PFSK-1 (cell line): ENCODE results near the gene ZFP1.

Source experiments
- FOXP2 ChIP-seq: optimal IDR thresholded peaks from 2 replicates; pipeline ENCODE3; 2011; ENCODE audit warnings: borderline replicate concordance, control low read depth, inconsistent platforms; ENCODE audit not compliant: insufficient read depth; ENCODE audit errors: extremely low read length, extremely low read depth
- POLR2AphosphoS5 ChIP-seq: IDR thresholded peaks from 2 replicates; pipeline ENCODE4 v1.6.1; 2012; ENCODE audit warnings: low read depth, mild to moderate bottlenecking, control low read depth, low read length, moderate library complexity
- SIN3A ChIP-seq: IDR thresholded peaks from 2 replicates; pipeline ENCODE4 v1.6.1; 2012; ENCODE audit warnings: mild to moderate bottlenecking, low read length, moderate library complexity, borderline replicate concordance; ENCODE audit not compliant: insufficient read depth
- TAF1 ChIP-seq: IDR thresholded peaks from 2 replicates; pipeline ENCODE4 v1.6.1; 2012; ENCODE audit warnings: low read length, control low read depth, borderline replicate concordance; ENCODE audit not compliant: insufficient read depth
- TF ChIP-seq, protein P1 (sequence below), 2 experiments: IDR thresholded peaks; 2 replicates each; pipeline versions ENCODE4 v1.6.1 to v1.8.0; 2011 to 2012; ENCODE audit warnings: low read depth in 2 of 2, low read length in 2 of 2, control low read depth in 1 of 2, inconsistent platforms in 1 of 2, mild to moderate bottlenecking in 1 of 2, moderate library complexity in 1 of 2; ENCODE audit not compliant: insufficient read depth in 1 of 2

The ZFP1 gene

DNA sequence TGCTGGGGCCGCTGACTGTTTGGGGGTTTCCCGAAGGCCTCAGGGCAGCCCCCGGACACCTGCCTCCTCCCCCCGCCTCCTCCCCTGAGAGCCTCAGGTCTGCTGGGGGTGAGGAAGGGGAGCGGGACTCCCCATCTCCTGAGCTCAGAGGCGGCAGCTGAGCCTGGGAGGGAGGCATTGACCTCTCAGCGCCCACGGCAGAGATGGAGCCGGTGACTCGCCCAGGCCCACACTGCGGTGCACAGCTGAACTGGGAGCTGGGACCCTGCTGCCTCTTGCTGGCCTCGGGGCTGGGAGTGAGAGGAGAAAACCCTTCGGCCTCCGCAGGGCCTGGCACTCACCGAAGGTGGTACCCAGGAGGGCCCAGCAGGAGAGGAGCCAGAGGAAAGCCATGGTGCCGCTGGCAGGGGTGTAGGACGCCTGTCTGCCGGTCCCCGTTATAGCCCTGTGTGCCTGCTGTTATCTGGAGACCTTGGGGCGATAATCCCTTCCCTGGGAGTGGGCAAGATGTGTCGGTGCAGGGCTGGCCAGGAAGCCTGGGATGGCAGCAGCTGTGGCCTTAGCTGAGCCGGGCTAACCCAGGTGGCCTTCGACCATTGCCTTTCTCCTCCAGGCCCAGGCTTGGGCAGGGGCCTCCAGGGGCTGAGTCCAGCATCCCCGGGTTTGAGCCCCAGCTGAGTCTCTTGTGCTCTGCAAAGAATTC lies 58.6 kb downstream of the ZFP1 start, which contains the start of gene CTRB2:
CTRB2 (minus strand) TSS at position 413 of the 703 bp plus-strand sequence; CDS start at position 393, 20 bp downstream.
- TF ChIP-seq SIN3A = no peak
- TF ChIP-seq TAF1 = no peak
- TF ChIP-seq, protein P1, sequence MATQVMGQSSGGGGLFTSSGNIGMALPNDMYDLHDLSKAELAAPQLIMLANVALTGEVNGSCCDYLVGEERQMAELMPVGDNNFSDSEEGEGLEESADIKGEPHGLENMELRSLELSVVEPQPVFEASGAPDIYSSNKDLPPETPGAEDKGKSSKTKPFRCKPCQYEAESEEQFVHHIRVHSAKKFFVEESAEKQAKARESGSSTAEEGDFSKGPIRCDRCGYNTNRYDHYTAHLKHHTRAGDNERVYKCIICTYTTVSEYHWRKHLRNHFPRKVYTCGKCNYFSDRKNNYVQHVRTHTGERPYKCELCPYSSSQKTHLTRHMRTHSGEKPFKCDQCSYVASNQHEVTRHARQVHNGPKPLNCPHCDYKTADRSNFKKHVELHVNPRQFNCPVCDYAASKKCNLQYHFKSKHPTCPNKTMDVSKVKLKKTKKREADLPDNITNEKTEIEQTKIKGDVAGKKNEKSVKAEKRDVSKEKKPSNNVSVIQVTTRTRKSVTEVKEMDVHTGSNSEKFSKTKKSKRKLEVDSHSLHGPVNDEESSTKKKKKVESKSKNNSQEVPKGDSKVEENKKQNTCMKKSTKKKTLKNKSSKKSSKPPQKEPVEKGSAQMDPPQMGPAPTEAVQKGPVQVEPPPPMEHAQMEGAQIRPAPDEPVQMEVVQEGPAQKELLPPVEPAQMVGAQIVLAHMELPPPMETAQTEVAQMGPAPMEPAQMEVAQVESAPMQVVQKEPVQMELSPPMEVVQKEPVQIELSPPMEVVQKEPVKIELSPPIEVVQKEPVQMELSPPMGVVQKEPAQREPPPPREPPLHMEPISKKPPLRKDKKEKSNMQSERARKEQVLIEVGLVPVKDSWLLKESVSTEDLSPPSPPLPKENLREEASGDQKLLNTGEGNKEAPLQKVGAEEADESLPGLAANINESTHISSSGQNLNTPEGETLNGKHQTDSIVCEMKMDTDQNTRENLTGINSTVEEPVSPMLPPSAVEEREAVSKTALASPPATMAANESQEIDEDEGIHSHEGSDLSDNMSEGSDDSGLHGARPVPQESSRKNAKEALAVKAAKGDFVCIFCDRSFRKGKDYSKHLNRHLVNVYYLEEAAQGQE (IDR thresholded peaks at IDR 0.05; ENCODE audit: insufficient read depth in 1 of 2, low read depth in 2 of 2, low read length in 2 of 2) = no peak
- no peak for TF ChIP-seq POLR2AphosphoS5
- TF ChIP-seq FOXP2 = no peak

DNA sequence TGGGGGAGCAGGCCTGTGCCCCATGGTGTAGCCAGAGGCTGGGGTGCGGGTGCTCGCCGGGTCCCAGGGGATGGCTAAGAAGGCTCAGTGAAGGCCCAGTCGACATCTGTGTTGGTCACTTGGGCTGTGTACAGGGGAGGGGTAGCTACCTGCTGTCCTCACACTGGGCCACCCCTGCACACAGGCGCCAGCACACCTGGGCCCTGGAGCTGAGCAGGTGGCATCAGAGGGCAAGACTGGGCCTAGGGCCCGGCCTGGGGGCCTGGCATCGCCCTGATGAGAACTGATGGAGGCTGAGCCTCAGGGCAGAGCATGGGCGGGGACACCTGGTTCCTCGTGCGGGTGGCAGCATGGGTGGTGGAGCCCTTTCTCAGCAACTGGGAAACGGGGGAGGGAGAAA lies 59.5 kb downstream of the ZFP1 start:
- TF ChIP-seq, protein P1 (IDR thresholded peaks at IDR 0.05; ENCODE audit: insufficient read depth in 1 of 2, low read depth in 2 of 2, low read length in 2 of 2) = no peak
- TF ChIP-seq POLR2AphosphoS5 = no peak
- TF ChIP-seq SIN3A = no peak
- no peak for TF ChIP-seq FOXP2
- no peak for TF ChIP-seq TAF1

DNA sequence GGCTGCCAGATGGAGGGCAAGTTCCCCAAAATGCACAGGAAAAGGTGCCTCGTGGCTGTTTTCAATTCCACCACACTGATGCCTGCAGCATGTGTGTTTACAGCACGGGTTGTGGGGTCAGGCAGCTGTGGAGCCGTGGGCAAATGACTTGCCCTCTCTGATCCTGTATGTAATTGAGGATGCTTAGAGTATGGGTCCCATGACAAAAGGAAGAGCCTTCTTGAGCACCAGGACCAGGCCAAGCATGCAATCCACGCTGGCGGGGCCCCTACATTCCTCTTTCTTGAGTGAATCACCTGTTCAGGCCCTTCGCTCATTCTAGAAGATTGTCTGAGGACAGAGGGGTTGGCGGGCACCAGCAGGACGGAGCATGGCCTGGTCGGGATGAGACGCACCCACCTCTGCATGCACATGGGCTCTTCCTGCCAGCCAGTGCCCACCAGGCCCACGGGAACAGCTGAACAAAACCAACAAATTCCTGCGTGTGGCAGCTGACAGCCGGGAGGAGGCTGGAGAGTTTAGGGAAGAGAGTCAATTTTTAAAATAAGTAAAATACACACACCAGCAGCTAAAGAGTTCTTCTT lies 60.0 kb downstream of the ZFP1 start:
- no peak for TF ChIP-seq FOXP2
- no peak for TF ChIP-seq SIN3A
- no peak for TF ChIP-seq TAF1
- no peak for TF ChIP-seq POLR2AphosphoS5
- TF ChIP-seq, protein P1 (IDR thresholded peaks at IDR 0.05; ENCODE audit: insufficient read depth in 1 of 2, low read depth in 2 of 2, low read length in 2 of 2) = no peak

- no peak for TF ChIP-seq TAF1
- no peak for TF ChIP-seq POLR2AphosphoS5
- no peak for TF ChIP-seq SIN3A
- no peak for TF ChIP-seq FOXP2
These were observed 60.7 kb downstream of the ZFP1 start for GRCh38 chr16:75208861-75209505.

- TF ChIP-seq FOXP2 (no peak), SIN3A (no peak), TAF1 (no peak), POLR2AphosphoS5 (no peak)
- TF ChIP-seq, protein P1 (IDR thresholded peaks at IDR 0.05; ENCODE audit: insufficient read depth in 1 of 2, low read depth in 2 of 2, low read length in 2 of 2) = no peak
These were observed 61.6 kb downstream of the ZFP1 start for GRCh38 chr16:75209944-75210343.
